ENCODE data around the gene OR8G5.

The OR8G5 gene

GRCh38 chr11:124315052-124315451 lies 58.9 kb downstream of the OR8G5 start:
- no peak for TF ChIP-seq FOXP2 (optimal IDR thresholded peaks at IDR 0.05; ENCODE audit: borderline replicate concordance, extremely low read depth, extremely low read length, insufficient read depth)
- TF ChIP-seq SIN3A (IDR thresholded peaks at IDR 0.05; ENCODE audit: borderline replicate concordance, insufficient read depth, low read length), result no peak
- TF ChIP-seq REST (IDR thresholded peaks at IDR 0.05; ENCODE audit: insufficient read depth in 1 of 2, low read depth in 2 of 2, low read length in 2 of 2), result no peak
- TF ChIP-seq POLR2AphosphoS5 (IDR thresholded peaks at IDR 0.05; ENCODE audit: low read depth, low read length), result no peak
- TF ChIP-seq TAF1 (IDR thresholded peaks at IDR 0.05; ENCODE audit: borderline replicate concordance, insufficient read depth, low read length), result no peak
